ENCODE measurements around the gene CTU2.

CTU2 gene

DNA sequence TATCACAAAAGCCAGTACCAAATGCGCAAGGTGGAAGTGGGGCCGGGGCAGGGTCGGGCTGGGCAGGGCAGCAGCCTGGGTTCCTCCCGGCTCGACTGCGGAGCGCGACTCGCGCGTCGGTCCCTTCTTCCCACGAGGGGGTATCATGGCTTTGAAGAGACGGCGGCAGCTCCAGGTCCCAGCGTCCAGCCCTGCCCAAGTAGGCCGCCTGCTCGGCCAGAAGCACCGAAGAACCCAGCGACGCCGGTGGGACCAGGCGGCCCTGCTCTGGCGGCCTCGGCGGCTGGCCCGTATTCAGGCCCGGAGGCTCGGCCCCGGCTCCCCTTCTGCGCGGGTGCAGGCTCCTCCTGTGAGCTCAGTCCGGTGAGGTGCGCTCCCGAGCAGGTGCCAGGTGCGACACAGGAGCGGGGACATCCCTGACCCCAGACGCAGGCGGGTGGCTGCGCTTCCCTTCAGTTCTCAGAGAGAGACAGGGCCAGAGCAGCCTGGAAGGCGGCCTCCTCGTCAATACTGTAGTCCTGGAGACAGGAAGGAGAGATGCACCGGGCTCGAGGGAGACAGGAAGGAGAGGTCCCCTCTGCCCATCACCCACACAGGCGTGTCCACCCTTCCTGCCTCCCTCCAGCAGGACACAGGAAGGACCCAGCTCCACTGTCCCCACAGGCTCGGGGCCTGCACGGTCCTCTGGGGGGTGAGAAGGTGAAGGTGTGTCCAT is 9.0 kb upstream of the CTU2 start (continued):
- TF ChIP-seq ZBTB1 (tag by site-specific recombination; IDR thresholded peaks at IDR 0.05) (no peak), ZSCAN30 (tag by site-specific recombination; IDR thresholded peaks at IDR 0.05) (no peak), FEZF1 (tag by site-specific recombination; IDR thresholded peaks at IDR 0.05) (no peak), ZNF629 (tag by site-specific recombination; IDR thresholded peaks at IDR 0.05) (no peak), KLF10 (tag by site-specific recombination; IDR thresholded peaks at IDR 0.05) (no peak), ZFP41 (tag by site-specific recombination; IDR thresholded peaks at IDR 0.05; ENCODE audit: borderline replicate concordance) (no peak)
- TF ChIP-seq, protein P1, sequence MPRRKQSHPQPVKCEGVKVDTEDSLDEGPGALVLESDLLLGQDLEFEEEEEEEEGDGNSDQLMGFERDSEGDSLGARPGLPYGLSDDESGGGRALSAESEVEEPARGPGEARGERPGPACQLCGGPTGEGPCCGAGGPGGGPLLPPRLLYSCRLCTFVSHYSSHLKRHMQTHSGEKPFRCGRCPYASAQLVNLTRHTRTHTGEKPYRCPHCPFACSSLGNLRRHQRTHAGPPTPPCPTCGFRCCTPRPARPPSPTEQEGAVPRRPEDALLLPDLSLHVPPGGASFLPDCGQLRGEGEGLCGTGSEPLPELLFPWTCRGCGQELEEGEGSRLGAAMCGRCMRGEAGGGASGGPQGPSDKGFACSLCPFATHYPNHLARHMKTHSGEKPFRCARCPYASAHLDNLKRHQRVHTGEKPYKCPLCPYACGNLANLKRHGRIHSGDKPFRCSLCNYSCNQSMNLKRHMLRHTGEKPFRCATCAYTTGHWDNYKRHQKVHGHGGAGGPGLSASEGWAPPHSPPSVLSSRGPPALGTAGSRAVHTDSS (tag by site-specific recombination; IDR thresholded peaks at IDR 0.05): no peak
- TF ChIP-seq, protein P2, sequence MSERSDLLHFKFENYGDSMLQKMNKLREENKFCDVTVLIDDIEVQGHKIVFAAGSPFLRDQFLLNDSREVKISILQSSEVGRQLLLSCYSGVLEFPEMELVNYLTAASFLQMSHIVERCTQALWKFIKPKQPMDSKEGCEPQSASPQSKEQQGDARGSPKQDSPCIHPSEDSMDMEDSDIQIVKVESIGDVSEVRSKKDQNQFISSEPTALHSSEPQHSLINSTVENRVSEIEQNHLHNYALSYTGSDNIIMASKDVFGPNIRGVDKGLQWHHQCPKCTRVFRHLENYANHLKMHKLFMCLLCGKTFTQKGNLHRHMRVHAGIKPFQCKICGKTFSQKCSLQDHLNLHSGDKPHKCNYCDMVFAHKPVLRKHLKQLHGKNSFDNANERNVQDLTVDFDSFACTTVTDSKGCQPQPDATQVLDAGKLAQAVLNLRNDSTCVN (tag by site-specific recombination; optimal IDR thresholded peaks at IDR 0.05): no peak

DNA sequence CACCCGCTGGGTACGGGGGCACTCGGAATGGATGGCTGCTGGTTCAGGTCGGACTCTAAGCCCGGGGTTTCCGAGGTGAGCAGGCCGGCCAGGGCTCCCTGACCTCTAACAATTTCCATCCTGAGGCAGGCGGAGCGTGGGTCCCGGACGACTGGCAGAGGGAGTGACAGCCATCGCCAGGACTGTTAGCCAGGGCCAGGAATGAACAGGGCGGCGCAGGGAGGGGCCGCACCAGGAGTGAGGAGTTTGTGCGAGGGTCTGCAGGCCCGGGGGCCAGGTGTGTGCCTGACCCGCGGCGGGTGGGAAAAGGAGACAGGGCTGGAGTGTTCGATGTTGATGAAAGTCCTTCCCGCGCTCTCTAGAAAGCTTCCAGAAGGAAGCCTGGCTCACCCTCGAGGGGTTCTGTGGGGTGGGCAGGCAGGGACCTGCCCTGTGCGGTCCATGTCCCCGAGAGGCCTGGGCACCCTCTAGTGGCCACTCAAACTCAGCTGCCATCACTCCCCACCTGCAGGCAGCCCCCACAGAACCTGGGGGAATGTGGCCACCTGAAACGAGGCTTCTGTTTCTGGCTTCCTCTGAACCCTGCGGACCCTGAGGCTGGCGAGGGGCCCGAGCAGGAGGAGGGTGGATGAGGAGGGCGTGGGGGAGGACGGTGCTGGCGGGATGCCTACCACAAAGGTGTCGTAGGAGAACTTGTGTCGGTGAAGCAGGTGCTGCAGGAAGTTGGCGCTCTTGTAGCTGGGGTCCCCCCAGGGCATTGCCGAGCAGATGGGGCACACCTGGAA is 8.3 kb upstream of the CTU2 start:
- Histone ChIP-seq H3K4me3 (ENCODE audit: low read depth, low read length) (no peak overlapping the region), H3K4me1 (ENCODE audit: control insufficient read depth, insufficient read depth, low read length) (no peaks in the 10 kb centered on the region), H3K36me3 (ENCODE audit: control insufficient read depth in 2 of 2, insufficient read depth in 1 of 2, low read length in 2 of 2) (peaks cover 0 to 49% of the 10 kb centered on the region in 2 experiments; a peak in 2 of 3 replicates), H3K27ac (ENCODE audit: extremely low read depth, low read depth, low read length) (no peak overlapping the region; the same call in 1 of the 2 replicates), H3K9me3 (ENCODE audit: control insufficient read depth, insufficient read depth, low read depth, low read length) (no peaks in the 10 kb centered on the region)
- CTCF ChIA-PET: no interaction called here
- POLR2A ChIA-PET: interaction anchor here (1.0 kb wide), 1 partner anchor 7 kb away, joined by 3 read pairs; no protein-coding TSS in a partner anchor
- TF ChIP-seq, protein P3, sequence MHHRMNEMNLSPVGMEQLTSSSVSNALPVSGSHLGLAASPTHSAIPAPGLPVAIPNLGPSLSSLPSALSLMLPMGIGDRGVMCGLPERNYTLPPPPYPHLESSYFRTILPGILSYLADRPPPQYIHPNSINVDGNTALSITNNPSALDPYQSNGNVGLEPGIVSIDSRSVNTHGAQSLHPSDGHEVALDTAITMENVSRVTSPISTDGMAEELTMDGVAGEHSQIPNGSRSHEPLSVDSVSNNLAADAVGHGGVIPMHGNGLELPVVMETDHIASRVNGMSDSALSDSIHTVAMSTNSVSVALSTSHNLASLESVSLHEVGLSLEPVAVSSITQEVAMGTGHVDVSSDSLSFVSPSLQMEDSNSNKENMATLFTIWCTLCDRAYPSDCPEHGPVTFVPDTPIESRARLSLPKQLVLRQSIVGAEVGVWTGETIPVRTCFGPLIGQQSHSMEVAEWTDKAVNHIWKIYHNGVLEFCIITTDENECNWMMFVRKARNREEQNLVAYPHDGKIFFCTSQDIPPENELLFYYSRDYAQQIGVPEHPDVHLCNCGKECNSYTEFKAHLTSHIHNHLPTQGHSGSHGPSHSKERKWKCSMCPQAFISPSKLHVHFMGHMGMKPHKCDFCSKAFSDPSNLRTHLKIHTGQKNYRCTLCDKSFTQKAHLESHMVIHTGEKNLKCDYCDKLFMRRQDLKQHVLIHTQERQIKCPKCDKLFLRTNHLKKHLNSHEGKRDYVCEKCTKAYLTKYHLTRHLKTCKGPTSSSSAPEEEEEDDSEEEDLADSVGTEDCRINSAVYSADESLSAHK (tag by site-specific recombination; IDR thresholded peaks at IDR 0.05): no peak
- no peak for TF ChIP-seq ZNF202 (tag by site-specific recombination; IDR thresholded peaks at IDR 0.05; ENCODE audit: borderline replicate concordance)
- TF ChIP-seq ZNF843 (tag by site-specific recombination; IDR thresholded peaks at IDR 0.05): no peak
- TF ChIP-seq, protein P4, sequence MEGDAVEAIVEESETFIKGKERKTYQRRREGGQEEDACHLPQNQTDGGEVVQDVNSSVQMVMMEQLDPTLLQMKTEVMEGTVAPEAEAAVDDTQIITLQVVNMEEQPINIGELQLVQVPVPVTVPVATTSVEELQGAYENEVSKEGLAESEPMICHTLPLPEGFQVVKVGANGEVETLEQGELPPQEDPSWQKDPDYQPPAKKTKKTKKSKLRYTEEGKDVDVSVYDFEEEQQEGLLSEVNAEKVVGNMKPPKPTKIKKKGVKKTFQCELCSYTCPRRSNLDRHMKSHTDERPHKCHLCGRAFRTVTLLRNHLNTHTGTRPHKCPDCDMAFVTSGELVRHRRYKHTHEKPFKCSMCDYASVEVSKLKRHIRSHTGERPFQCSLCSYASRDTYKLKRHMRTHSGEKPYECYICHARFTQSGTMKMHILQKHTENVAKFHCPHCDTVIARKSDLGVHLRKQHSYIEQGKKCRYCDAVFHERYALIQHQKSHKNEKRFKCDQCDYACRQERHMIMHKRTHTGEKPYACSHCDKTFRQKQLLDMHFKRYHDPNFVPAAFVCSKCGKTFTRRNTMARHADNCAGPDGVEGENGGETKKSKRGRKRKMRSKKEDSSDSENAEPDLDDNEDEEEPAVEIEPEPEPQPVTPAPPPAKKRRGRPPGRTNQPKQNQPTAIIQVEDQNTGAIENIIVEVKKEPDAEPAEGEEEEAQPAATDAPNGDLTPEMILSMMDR (tag by site-specific recombination; IDR thresholded peaks at IDR 0.05): peak; percentile 72
- no peak for TF ChIP-seq ZNF747 (tag by site-specific recombination; IDR thresholded peaks at IDR 0.05)
- TF ChIP-seq, protein P5, sequence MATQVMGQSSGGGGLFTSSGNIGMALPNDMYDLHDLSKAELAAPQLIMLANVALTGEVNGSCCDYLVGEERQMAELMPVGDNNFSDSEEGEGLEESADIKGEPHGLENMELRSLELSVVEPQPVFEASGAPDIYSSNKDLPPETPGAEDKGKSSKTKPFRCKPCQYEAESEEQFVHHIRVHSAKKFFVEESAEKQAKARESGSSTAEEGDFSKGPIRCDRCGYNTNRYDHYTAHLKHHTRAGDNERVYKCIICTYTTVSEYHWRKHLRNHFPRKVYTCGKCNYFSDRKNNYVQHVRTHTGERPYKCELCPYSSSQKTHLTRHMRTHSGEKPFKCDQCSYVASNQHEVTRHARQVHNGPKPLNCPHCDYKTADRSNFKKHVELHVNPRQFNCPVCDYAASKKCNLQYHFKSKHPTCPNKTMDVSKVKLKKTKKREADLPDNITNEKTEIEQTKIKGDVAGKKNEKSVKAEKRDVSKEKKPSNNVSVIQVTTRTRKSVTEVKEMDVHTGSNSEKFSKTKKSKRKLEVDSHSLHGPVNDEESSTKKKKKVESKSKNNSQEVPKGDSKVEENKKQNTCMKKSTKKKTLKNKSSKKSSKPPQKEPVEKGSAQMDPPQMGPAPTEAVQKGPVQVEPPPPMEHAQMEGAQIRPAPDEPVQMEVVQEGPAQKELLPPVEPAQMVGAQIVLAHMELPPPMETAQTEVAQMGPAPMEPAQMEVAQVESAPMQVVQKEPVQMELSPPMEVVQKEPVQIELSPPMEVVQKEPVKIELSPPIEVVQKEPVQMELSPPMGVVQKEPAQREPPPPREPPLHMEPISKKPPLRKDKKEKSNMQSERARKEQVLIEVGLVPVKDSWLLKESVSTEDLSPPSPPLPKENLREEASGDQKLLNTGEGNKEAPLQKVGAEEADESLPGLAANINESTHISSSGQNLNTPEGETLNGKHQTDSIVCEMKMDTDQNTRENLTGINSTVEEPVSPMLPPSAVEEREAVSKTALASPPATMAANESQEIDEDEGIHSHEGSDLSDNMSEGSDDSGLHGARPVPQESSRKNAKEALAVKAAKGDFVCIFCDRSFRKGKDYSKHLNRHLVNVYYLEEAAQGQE (tag by site-specific recombination; IDR thresholded peaks at IDR 0.05): no peak
- no peak for TF ChIP-seq ZNF529 (tag by site-specific recombination; IDR thresholded peaks at IDR 0.05; ENCODE audit: insufficient replicate concordance)
- TF ChIP-seq, protein P6, sequence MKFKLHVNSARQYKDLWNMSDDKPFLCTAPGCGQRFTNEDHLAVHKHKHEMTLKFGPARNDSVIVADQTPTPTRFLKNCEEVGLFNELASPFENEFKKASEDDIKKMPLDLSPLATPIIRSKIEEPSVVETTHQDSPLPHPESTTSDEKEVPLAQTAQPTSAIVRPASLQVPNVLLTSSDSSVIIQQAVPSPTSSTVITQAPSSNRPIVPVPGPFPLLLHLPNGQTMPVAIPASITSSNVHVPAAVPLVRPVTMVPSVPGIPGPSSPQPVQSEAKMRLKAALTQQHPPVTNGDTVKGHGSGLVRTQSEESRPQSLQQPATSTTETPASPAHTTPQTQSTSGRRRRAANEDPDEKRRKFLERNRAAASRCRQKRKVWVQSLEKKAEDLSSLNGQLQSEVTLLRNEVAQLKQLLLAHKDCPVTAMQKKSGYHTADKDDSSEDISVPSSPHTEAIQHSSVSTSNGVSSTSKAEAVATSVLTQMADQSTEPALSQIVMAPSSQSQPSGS (tag by site-specific recombination; IDR thresholded peaks at IDR 0.05; ENCODE audit: low read depth): no peak

Data from HEK293 (cell line).